Hypothalamus (tissue), 51 donors: Measurements from ENCODE around the gene RAB20.
A peak's percentile ranks its signal among the peaks of the same experiment; 100 is the strongest.

ENCODE experiments used
- DNase-seq, 51 donors: peaks; one replicate each; lab custom pipeline; 2025; lab: John Stamatoyannopoulos, UW

The RAB20 gene

GRCh38 chr13:110531671-110532083 is 29.8 kb downstream of the RAB20 start:
- DNase-seq, result peak in 2 of 51 donors; percentile 18 to 28

GRCh38 chr13:110531100-110531499 is 30.4 kb downstream of the RAB20 start:
- DNase-seq, result no peak

GRCh38 chr13:110529522-110530311 is 31.8 kb downstream of the RAB20 start:
- peak in 1 of 51 donors; percentile 15 for DNase-seq

- no peak for DNase-seq
Observed at GRCh38 chr13:110528911-110529310, 32.6 kb downstream of the RAB20 start.

GRCh38 chr13:110528371-110528770 is 33.2 kb downstream of the RAB20 start:
- no peak for DNase-seq

GRCh38 chr13:110525328-110526319 is 35.9 kb downstream of the RAB20 start:
- no peak for DNase-seq

- no peak for DNase-seq
Observed at GRCh38 chr13:110524541-110525257, 36.8 kb downstream of the RAB20 start.

- DNase-seq, result no peak
Observed at GRCh38 chr13:110523838-110524540, 37.5 kb downstream of the RAB20 start.

GRCh38 chr13:110523180-110523579 is 38.3 kb downstream of the RAB20 start:
- no peak for DNase-seq

- DNase-seq, result no peak
Observed at GRCh38 chr13:110522721-110523120, 38.8 kb downstream of the RAB20 start.

- no peak for DNase-seq
Observed at GRCh38 chr13:110521946-110522345, 39.6 kb downstream of the RAB20 start.

GRCh38 chr13:110521296-110521680 is 40.2 kb downstream of the RAB20 start:
- DNase-seq, result peak in 1 of 51 donors; percentile 51

GRCh38 chr13:110520431-110521295 is 40.9 kb downstream of the RAB20 start:
- DNase-seq, result peak in 49 of 51 donors; percentile 11 to 92 (median 75)

GRCh38 chr13:110519506-110519905 is 42.0 kb downstream of the RAB20 start:
- no peak for DNase-seq

GRCh38 chr13:110519046-110519445 is 42.5 kb downstream of the RAB20 start:
- no peak for DNase-seq

- no peak for DNase-seq
Observed at GRCh38 chr13:110518571-110518970, 43.0 kb downstream of the RAB20 start.

GRCh38 chr13:110518226-110518525 is 43.3 kb downstream of the RAB20 start:
- DNase-seq, result no peak

- no peak for DNase-seq
Observed at GRCh38 chr13:110517505-110518225, 43.9 kb downstream of the RAB20 start.

GRCh38 chr13:110516500-110516899 is 45.0 kb downstream of the RAB20 start:
- DNase-seq, result no peak
